Smooth muscle cell (in vitro differentiated cells): ENCODE measurements around the gene HES6. TPM values are rescaled to one million over a fixed set of nuclear protein-coding genes. Genes with fewer than 3 reads are reported as not detected.

Experiments
- DNase-seq: peaks from one replicate; lab custom pipeline; 2025; ENCODE audit not compliant: unreplicated experiment; lab: John Stamatoyannopoulos, UW
- H2AFZ ChIP-seq: fragments of 200-600 bp; sonication (generic); 2 replicates; pipeline ENCODE4 v1.6.0; 2016; ENCODE audit warnings: antibody characterized with exemption, low read depth, mild to moderate bottlenecking
- H3F3A ChIP-seq: fragments of 200-600 bp; sonication (generic); 2 replicates; pipeline ENCODE4 v1.6.0; 2017; ENCODE audit warnings: antibody characterized with exemption, low read depth
- H3K27ac ChIP-seq: fragments of 200-600 bp; sonication (generic); 2 replicates; pipeline ENCODE4 v1.5.1; 2016; ENCODE audit warnings: low read depth, mild to moderate bottlenecking
- H3K27me3 ChIP-seq: fragments of 200-600 bp; sonication (generic); 2 replicates; pipeline ENCODE4 v1.6.1; 2016; ENCODE audit warnings: low read depth, mild to moderate bottlenecking
- H3K36me3 ChIP-seq: fragments of 200-600 bp; sonication (generic); 2 replicates; pipeline ENCODE4 v1.5.1; 2016; ENCODE audit warnings: low read depth
- H3K4me1 ChIP-seq: fragments of 200-600 bp; sonication (generic); 2 replicates; pipeline ENCODE4 v1.5.1; 2016; ENCODE audit warnings: low read depth
- H3K4me2 ChIP-seq: fragments of 200-600 bp; sonication (generic); 2 replicates; pipeline ENCODE4 v1.6.0; 2016; ENCODE audit warnings: mild to moderate bottlenecking
- H3K4me3 ChIP-seq: fragments of 200-600 bp; sonication (generic); 2 replicates; pipeline ENCODE4 v1.5.1; 2016; ENCODE audit warnings: mild to moderate bottlenecking
- H3K79me2 ChIP-seq: fragments of 200-600 bp; sonication (generic); 2 replicates; pipeline ENCODE4 v1.6.0; 2016; ENCODE audit warnings: low read depth, mild to moderate bottlenecking
- H3K9ac ChIP-seq: fragments of 200-600 bp; sonication (generic); 2 replicates; pipeline ENCODE4 v1.6.0; 2016; ENCODE audit warnings: low read depth
- H3K9me3 ChIP-seq: fragments of 200-600 bp; sonication (generic); replicated peaks from 2 replicates; pipeline ENCODE4 v1.5.1; 2016; ENCODE audit warnings: low read depth
- H4K20me1 ChIP-seq: fragments of 200-600 bp; sonication (generic); 2 replicates; pipeline ENCODE4 v1.6.0; 2016; ENCODE audit warnings: low read depth
- WGBS: methylation state at CpG from one replicate; pipeline ENCODE4 v1.1.7; 2016; ENCODE audit warnings: low lambda C conversion rate; 5-methylcytosine and 5-hydroxymethylcytosine counted together
- polyA plus RNA-seq: library from polyadenylated mRNA; unstranded; fragments of >200 nt; fragmentation: Nextera tagmentation; extraction: Ambion mirVana; gene quantifications from 2 replicates; pipeline ENCODE4 v1.2.1, GENCODE V29; 2016
- total RNA-seq: library from RNA; depleted of rRNA; stranded (reverse); fragments of >200 nt; gene quantifications from 2 replicates; pipeline ENCODE4 v1.2.3, GENCODE V29; 2014
- TF ChIP-seq, protein P1 (sequence below): fragments of 200-600 bp; sonication (generic); IDR thresholded peaks from 2 replicates; pipeline ENCODE4 v1.5.1; 2017; ENCODE audit warnings: borderline replicate concordance, mild to moderate bottlenecking, antibody characterized with exemption; ENCODE audit not compliant: insufficient read depth, poor library complexity, severe bottlenecking

The HES6 gene
- total and polyA plus RNA-seq, 2 experiments from 2014 or later, result 0.81 to 2.7 TPM

DNA sequence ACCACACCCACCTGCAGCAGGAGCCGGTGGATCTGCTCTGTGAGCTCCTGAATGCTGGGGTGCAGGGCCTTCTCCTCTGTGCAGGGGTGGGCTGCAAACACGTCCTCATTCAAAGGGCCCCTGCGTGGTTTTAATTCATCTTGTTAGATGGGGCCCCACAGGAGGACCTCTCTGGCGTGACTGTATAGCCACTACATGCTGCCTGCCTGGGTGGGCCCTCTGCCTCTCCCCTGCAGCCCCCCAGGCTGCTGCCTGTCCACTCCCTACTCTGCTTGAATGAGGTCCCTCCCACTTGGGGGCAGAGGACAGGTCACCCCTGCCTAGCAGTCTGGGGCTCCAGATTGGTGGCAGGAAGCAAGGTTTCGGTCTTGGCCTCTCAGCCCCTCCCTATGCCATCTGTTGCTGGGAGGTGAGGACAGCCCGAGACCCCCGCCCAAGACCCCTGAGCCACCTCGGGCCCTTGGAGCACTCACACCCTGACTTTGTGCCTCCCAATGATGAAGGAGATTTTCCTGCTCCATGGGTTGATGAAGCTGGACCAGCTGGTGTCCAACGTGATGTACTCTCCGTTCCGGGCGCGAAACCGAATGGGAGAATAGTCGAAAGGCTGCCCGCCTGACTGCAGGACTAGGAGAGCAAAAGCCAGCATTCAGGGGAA lies 22.0 kb upstream of the HES6 start:
- H3K79me2 ChIP-seq, result no peaks in the 10 kb centered on the region
- H3K4me1 ChIP-seq, result peaks cover 4% of the 10 kb centered on the region
- H3K27ac ChIP-seq, result no peak overlapping the region
- H3F3A ChIP-seq, result peaks cover 3% of the 10 kb centered on the region
- no peaks in the 10 kb centered on the region for H3K36me3 ChIP-seq
- H2AFZ ChIP-seq, result no peak overlapping the region
- no peak for DNase-seq
- H3K9ac ChIP-seq, result no peak overlapping the region
- TF ChIP-seq, protein P1, sequence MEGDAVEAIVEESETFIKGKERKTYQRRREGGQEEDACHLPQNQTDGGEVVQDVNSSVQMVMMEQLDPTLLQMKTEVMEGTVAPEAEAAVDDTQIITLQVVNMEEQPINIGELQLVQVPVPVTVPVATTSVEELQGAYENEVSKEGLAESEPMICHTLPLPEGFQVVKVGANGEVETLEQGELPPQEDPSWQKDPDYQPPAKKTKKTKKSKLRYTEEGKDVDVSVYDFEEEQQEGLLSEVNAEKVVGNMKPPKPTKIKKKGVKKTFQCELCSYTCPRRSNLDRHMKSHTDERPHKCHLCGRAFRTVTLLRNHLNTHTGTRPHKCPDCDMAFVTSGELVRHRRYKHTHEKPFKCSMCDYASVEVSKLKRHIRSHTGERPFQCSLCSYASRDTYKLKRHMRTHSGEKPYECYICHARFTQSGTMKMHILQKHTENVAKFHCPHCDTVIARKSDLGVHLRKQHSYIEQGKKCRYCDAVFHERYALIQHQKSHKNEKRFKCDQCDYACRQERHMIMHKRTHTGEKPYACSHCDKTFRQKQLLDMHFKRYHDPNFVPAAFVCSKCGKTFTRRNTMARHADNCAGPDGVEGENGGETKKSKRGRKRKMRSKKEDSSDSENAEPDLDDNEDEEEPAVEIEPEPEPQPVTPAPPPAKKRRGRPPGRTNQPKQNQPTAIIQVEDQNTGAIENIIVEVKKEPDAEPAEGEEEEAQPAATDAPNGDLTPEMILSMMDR, result no peak
- H3K9me3 ChIP-seq, result no peaks in the 10 kb centered on the region
- no peaks in the 10 kb centered on the region for H4K20me1 ChIP-seq
- H3K4me2 ChIP-seq, result no peak overlapping the region
- H3K27me3 ChIP-seq, result no peaks in the 10 kb centered on the region
- 98% methylated on average over 16 of the region's 16 CpGs for WGBS
- H3K4me3 ChIP-seq, result no peak overlapping the region

DNA sequence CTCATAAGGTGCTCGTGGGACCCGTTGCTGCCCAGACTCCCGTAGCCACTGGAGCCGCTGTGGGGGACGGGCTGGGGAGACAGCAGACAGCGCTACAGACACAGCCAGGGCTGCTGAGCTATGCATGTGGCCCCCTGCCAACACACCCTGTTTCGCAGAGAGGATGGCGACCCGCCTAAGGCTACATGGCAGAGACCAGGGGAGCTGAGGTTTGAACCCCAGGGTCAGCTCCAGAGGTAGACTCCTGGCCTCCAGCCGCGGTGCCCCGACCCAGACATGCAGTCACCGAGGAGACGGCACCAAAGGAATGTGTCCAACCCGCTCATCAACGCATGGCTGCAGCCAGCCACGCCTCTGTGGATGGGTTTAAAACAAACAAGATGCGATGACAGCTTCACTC lies 21.0 kb upstream of the HES6 start:
- TF ChIP-seq, protein P1, result no peak
- WGBS, result 89% methylated on average over 18 of the region's 18 CpGs
- H3K4me3 ChIP-seq, result no peak overlapping the region
- H3K4me1 ChIP-seq, result peaks cover 4% of the 10 kb centered on the region
- H2AFZ ChIP-seq, result no peak overlapping the region
- H3K9ac ChIP-seq, result no peak overlapping the region
- no peak for DNase-seq
- H4K20me1 ChIP-seq, result no peaks in the 10 kb centered on the region
- H3K36me3 ChIP-seq, result no peaks in the 10 kb centered on the region
- H3K79me2 ChIP-seq, result no peaks in the 10 kb centered on the region
- H3K9me3 ChIP-seq, result no peaks in the 10 kb centered on the region
- H3K27ac ChIP-seq, result no peak overlapping the region
- H3K4me2 ChIP-seq, result no peak overlapping the region
- no peaks in the 10 kb centered on the region for H3K27me3 ChIP-seq
- peaks cover 3% of the 10 kb centered on the region for H3F3A ChIP-seq

DNA sequence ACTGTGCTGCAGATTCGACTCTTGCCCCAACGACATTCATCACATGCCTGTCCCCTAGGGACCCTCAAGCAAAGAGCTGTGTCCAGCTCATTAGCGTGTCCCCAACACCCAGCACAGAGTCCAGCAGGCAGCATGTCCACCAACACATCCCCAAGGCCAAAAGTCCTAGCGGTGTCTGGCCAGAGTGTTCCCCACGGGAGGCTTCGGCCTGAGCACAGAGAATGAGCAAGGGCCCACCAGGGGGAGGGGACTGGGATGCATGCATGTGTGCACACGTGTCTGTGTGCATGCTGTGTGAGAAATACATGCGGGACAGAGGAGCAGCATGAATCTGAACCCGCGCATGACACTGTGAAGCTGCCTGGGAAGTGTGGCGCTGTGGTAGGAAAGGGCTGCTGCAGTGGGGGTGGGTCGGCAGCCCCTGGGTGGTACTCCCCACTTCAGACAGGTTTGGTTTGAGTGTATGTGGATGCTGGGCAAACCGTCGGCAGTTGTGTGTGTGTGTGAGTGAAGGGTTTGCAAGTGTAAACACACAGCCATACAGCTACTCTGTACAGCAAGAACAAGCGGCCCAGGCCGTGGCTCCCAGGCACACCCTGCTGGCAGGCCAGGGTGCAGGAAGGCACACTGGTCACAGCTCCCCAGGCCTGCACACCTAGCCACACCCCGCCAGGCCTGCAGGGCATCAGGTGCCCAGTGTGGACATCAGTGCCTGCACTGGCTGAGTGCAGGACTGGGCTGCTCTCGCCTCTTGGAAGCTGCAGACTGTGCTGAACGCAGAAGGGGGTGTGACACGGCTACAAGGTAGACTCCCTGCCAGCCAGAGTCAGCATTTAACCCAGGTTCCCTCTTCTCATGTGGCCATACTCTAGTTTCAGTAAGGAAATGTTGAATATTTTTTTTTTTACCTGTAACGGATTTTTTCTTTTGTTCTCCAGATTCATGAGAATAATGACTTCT lies 19.5 kb upstream of the HES6 start:
- no peaks in the 10 kb centered on the region for H3K36me3 ChIP-seq
- no peak overlapping the region for H3K4me2 ChIP-seq
- no peak overlapping the region for H2AFZ ChIP-seq
- H3K9ac ChIP-seq, result no peak overlapping the region
- H4K20me1 ChIP-seq, result no peaks in the 10 kb centered on the region
- 95% methylated on average over 21 of the region's 21 CpGs for WGBS
- peaks cover 3% of the 10 kb centered on the region for H3F3A ChIP-seq
- H3K79me2 ChIP-seq, result no peaks in the 10 kb centered on the region
- no peak for DNase-seq
- no peaks in the 10 kb centered on the region for H3K9me3 ChIP-seq
- no peak overlapping the region for H3K27ac ChIP-seq
- TF ChIP-seq, protein P1, result no peak
- peaks cover 4% of the 10 kb centered on the region for H3K4me1 ChIP-seq
- no peaks in the 10 kb centered on the region for H3K27me3 ChIP-seq
- H3K4me3 ChIP-seq, result no peak overlapping the region
